Memory B cell (primary cell): Measurements from ENCODE around the gene RILPL1.
"Not testable (repeated sequence)": the region's sequence is repeated elsewhere in the genome, so short reads cannot be mapped to it uniquely, and the experiment has no call there.

Source experiments
- ATAC-seq: fragments of 150-1000 bp; cut with Tn5 transposase; 2 replicates; pipeline ENCODE4 v1.10.0; 2021; ENCODE audit warnings: low read depth, mild to moderate bottlenecking, moderate library complexity
- DNase-seq, 2 donors: peaks; one replicate each; pipeline ENCODE4 v3.0.0; 2022; ENCODE audit warnings: low spot score in 2 of 2
- H3K27ac Mint-ChIP-seq: one replicate; pipeline ENCODE4 v1.8.0; 2022; ENCODE audit warnings: mild to moderate bottlenecking, moderate library complexity, mixed read lengths
- H3K27me3 Mint-ChIP-seq: one replicate; pipeline ENCODE4 v1.8.0; 2022; ENCODE audit warnings: mixed read lengths
- H3K36me3 Mint-ChIP-seq: one replicate; pipeline ENCODE4 v1.8.0; 2022; ENCODE audit warnings: mild to moderate bottlenecking, mixed read lengths
- H3K4me1 Mint-ChIP-seq: one replicate; pipeline ENCODE4 v1.8.0; 2022; ENCODE audit warnings: mixed read lengths
- H3K4me3 Mint-ChIP-seq: one replicate; pipeline ENCODE4 v1.8.0; 2022; ENCODE audit warnings: mild to moderate bottlenecking, moderate library complexity, mixed read lengths
- H3K9me3 Mint-ChIP-seq: one replicate; pipeline ENCODE4 v1.8.0; 2022; ENCODE audit warnings: mixed read lengths

Gene RILPL1

DNA sequence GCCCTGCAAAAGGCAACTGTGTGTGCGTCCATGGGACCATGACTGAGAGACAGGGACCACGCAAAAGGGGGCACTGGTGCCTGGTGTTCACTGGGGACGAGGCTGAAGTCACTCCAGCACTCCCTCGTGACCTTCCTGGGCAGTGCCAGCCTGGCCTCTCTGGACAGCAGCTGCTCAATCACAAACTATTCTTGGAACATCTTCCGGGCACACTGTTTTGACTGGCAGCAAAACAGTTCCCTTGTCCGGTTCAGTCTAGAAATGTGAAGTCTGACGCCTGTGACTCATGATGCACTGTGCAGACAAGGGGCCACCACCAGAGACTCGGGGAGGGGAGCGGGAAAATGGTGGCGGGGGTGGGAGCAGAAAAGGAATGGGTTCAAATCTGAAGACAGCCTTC is 54.8 kb downstream of the RILPL1 start:
- Mint-ChIP-seq H3K4me3 (no peak overlapping the region), H3K4me1 (peaks cover 22% of the 10 kb centered on the region)
- no peak for ATAC-seq

GRCh38 chr12:123478069-123478468 is 55.5 kb downstream of the RILPL1 start:
- H3K4me3 Mint-ChIP-seq = no peak overlapping the region
- ATAC-seq (no peak), DNase-seq (no peak)

More for the DNA sequence above, 54.8 kb downstream of the RILPL1 start:
- peaks cover 3% of the 10 kb centered on the region for H3K36me3 Mint-ChIP-seq
- H3K27me3 Mint-ChIP-seq = no peaks in the 10 kb centered on the region
- DNase-seq = no peak
- no peak overlapping the region for H3K27ac Mint-ChIP-seq
- H3K9me3 Mint-ChIP-seq = no peaks in the 10 kb centered on the region

DNA sequence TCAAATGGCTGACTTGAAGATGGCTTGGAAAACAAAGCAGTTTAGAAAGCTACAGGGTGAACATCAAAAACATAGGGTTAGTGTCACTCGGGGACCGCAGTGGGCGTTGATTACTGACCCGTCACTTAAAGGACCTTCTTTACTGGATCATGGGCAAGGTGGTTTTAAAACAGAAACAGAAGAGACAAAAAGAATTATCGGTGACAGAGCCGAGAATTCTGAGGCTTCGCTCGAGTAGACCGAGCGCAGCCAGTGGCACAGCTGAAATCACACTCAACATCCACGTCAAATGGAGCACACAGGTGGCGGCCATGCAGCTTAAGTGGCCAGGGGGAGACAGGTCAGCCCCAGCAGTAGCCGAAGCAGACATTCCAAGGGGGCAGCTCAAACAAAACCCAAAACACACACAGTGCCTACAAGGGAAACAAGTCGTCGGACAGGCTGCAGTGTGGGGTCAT is 58.2 kb downstream of the RILPL1 start:
- Mint-ChIP-seq H3K36me3 (peaks cover 5% of the 10 kb centered on the region), H3K4me1 (peaks cover 21% of the 10 kb centered on the region), H3K4me3 (peak overlapping the region; percentile 61), H3K9me3 (no peaks in the 10 kb centered on the region), H3K27ac (peak overlapping the region; percentile 97), H3K27me3 (no peaks in the 10 kb centered on the region)
- ATAC-seq (no peak), DNase-seq (no peak)

More at GRCh38 chr12:123478069-123478468, 55.5 kb downstream of the RILPL1 start:
- H3K4me1 Mint-ChIP-seq = peaks cover 21% of the 10 kb centered on the region
- no peaks in the 10 kb centered on the region for H3K27me3 Mint-ChIP-seq
- peaks cover 3% of the 10 kb centered on the region for H3K36me3 Mint-ChIP-seq
- H3K27ac Mint-ChIP-seq = no peak overlapping the region
- H3K9me3 Mint-ChIP-seq = no peaks in the 10 kb centered on the region

GRCh38 chr12:123474485-123475245 is 58.9 kb downstream of the RILPL1 start:
- ATAC-seq (peak; percentile 75), DNase-seq (no peak)
- Mint-ChIP-seq H3K4me1 (peaks cover 18% of the 10 kb centered on the region), H3K27ac (peak overlapping the region; percentile 97), H3K4me3 (peak overlapping the region; percentile 61), H3K36me3 (peaks cover 5% of the 10 kb centered on the region), H3K9me3 (no peaks in the 10 kb centered on the region), H3K27me3 (no peaks in the 10 kb centered on the region)

DNA sequence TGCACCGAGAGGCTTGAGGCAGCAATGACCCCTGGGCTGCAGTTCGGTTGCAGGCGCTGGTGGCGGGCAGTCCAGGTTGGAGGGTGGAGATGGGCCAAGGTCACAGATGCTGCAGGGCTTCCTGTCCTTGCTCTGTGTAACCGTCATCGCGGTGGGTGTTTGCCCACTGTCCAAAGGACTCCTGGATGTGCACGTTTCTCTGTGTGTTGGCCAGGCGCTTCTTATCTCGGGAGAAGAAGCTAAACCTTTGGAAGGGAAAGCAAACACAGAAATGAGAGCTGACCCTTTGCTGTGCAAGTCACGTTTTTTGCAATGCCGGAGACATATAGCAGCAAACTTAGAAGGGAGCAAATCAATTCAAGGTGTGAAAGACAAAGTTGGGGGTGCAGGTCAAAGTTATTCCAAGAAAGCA is 61.1 kb downstream of the RILPL1 start:
- H3K9me3 Mint-ChIP-seq = no peaks in the 10 kb centered on the region
- no peak for DNase-seq
- no peak for ATAC-seq
- no peaks in the 10 kb centered on the region for H3K27me3 Mint-ChIP-seq
- H3K4me3 Mint-ChIP-seq = no peak overlapping the region
- peaks cover 5% of the 10 kb centered on the region for H3K36me3 Mint-ChIP-seq
- peaks cover 17% of the 10 kb centered on the region for H3K4me1 Mint-ChIP-seq
- H3K27ac Mint-ChIP-seq = peak overlapping the region; percentile 45

- peaks cover 17% of the 10 kb centered on the region for H3K4me1 Mint-ChIP-seq
- H3K9me3 Mint-ChIP-seq = no peaks in the 10 kb centered on the region
- ATAC-seq (no peak), DNase-seq (no peak)
- H3K27me3 Mint-ChIP-seq = no peaks in the 10 kb centered on the region
- no peak overlapping the region for H3K4me3 Mint-ChIP-seq
- H3K36me3 Mint-ChIP-seq = peaks cover 5% of the 10 kb centered on the region
- H3K27ac Mint-ChIP-seq = peak overlapping the region; percentile 45
Measured at GRCh38 chr12:123471374-123472068, 62.0 kb downstream of the RILPL1 start.

DNA sequence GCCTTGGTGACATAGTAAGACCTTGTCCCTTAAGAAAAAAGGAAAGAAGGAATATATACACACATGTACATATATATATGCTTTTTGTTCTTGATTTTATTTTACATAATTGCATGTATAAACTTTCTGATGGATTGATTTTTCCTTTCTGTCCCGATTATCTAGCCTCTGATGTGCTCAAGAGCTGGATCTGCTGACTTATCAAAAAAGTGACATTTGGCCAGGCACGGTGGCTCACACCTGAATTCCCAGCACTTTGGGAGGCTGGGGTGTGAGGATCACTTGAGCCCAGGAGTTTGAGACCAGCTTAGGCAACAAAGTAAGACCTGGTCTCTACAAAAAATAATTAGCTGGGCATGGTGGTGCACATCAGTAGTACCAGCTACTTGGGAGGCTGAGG is 63.5 kb downstream of the RILPL1 start:
- ATAC-seq (no peak), DNase-seq (no peak)
- H3K27me3 Mint-ChIP-seq = no peaks in the 10 kb centered on the region
- peaks cover 16% of the 10 kb centered on the region for H3K4me1 Mint-ChIP-seq
- H3K36me3 Mint-ChIP-seq = peaks cover 10% of the 10 kb centered on the region
- H3K9me3 Mint-ChIP-seq = no peaks in the 10 kb centered on the region
- no peak overlapping the region for H3K27ac Mint-ChIP-seq
- H3K4me3 Mint-ChIP-seq = no peak overlapping the region

DNA sequence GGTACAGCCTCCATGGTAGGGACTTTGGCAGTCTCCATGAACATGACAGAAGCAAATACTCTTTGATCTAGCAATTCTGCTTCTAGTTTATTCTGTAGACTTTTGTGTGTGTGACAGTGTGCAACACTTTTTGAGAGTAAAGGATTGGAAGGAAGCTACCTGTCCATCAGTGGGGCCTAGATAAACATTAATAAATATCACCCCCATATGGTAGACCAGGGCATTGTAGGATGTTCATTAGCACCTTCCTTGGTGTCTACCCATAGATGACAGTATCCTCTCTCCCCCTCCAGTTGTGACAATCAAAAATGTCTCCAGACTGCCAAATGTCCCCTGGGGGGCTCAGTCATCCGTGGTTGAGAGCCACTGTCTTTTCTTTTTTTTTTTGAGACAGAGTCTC is 64.7 kb downstream of the RILPL1 start:
- ATAC-seq (peak; percentile 99), DNase-seq (peak in 1 of 2 donors; percentile 49)
- H3K9me3 Mint-ChIP-seq = no peaks in the 10 kb centered on the region
- peaks cover 9% of the 10 kb centered on the region for H3K4me1 Mint-ChIP-seq
- H3K4me3 Mint-ChIP-seq = no peak overlapping the region
- H3K36me3 Mint-ChIP-seq = peaks cover 10% of the 10 kb centered on the region
- no peaks in the 10 kb centered on the region for H3K27me3 Mint-ChIP-seq
- H3K27ac Mint-ChIP-seq = peak overlapping the region; percentile 62

- no peak overlapping the region for H3K27ac Mint-ChIP-seq
- H3K4me1 Mint-ChIP-seq = peaks cover 16% of the 10 kb centered on the region
- no peaks in the 10 kb centered on the region for H3K27me3 Mint-ChIP-seq
- H3K9me3 Mint-ChIP-seq = no peaks in the 10 kb centered on the region
- peaks cover 11% of the 10 kb centered on the region for H3K36me3 Mint-ChIP-seq
- no peak overlapping the region for H3K4me3 Mint-ChIP-seq
- DNase-seq (no peak), ATAC-seq (no peak)
Measured at GRCh38 chr12:123465084-123465483, 68.4 kb downstream of the RILPL1 start.

- not testable (repeated sequence) for DNase-seq, ATAC-seq, H3K27me3 Mint-ChIP-seq, H3K4me3 Mint-ChIP-seq, H3K9me3 Mint-ChIP-seq, H3K27ac Mint-ChIP-seq
- H3K36me3 Mint-ChIP-seq = peaks cover 11% of the 10 kb centered on the region
- H3K4me1 Mint-ChIP-seq = peaks cover 21% of the 10 kb centered on the region
Measured at GRCh38 chr12:123463174-123463573, 70.3 kb downstream of the RILPL1 start.

DNA sequence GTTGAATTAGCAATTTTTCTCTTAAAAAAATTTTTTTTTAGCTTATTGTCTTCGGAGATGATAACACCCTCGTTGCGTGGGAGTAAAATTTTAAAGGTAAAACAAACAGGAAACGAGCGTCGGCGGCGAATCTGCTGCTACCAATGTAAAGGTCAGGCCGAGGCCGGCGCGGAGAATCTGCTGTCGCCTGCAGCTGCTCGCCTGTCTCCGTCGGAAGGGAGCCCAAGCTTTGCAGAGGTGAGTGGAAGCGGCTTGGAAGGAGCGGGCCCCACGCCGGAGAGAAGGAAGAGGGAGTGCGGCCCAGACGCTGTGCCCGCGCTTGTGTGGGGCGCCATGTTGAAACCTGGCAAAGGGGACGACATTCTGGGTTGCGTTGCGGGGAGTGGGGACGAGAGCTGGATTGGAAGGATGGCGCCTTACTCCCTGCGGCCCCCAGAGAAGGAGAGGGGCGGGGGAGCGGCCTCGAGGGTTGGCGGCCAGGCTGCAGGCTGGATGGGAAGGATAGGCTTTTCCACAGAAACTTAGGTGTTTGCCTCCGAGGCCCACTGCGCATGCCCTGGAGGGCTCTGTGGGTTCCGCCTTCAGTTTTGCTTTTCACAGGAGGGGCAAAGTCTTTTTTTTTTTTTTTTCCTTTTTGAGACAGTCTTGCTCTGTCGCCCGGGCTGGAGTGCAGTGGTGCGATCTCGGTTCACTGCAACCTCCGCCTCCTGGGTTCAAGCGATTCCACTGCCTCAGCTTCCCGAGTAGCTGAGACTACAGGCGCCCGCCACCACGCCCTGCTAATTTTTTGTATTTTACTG is 75.3 kb downstream of the RILPL1 start, which contains the start of gene SNRNP35:
Gene SNRNP35 (plus strand): TSS at position 160 of the 800 bp plus-strand sequence. CDS start 7,402 bp downstream, outside the sequence.
- Mint-ChIP-seq H3K27ac (peak within 1 kb of the TSS; percentile 100), H3K4me1 (peaks cover 15% of the 10 kb centered on the region), H3K27me3 (no peaks in the 10 kb centered on the region), H3K36me3 (peaks cover 4% of the 10 kb centered on the region), H3K9me3 (no peaks in the 10 kb centered on the region), H3K4me3 (peak within 1 kb of the TSS; percentile 100)
- ATAC-seq = peak; percentile 78
- peak; percentile 78 to 90 for DNase-seq

- no peak overlapping the region for H3K27ac Mint-ChIP-seq
- no peak for ATAC-seq
Measured at GRCh38 chr12:123453165-123453564, 80.4 kb downstream of the RILPL1 start.

GRCh38 chr12:123452276-123452550 is 81.3 kb downstream of the RILPL1 start:
- H3K27me3 Mint-ChIP-seq, ATAC-seq, H3K4me3 Mint-ChIP-seq, H3K27ac Mint-ChIP-seq, H3K36me3 Mint-ChIP-seq, H3K9me3 Mint-ChIP-seq, H3K4me1 Mint-ChIP-seq, DNase-seq: not testable (repeated sequence)

More at GRCh38 chr12:123453165-123453564, 80.4 kb downstream of the RILPL1 start:
- H3K9me3 Mint-ChIP-seq = no peaks in the 10 kb centered on the region
- H3K36me3 Mint-ChIP-seq = no peaks in the 10 kb centered on the region
- peaks cover 9% of the 10 kb centered on the region for H3K4me1 Mint-ChIP-seq
- no peak overlapping the region for H3K4me3 Mint-ChIP-seq
- H3K27me3 Mint-ChIP-seq = no peaks in the 10 kb centered on the region
- DNase-seq = no peak

DNA sequence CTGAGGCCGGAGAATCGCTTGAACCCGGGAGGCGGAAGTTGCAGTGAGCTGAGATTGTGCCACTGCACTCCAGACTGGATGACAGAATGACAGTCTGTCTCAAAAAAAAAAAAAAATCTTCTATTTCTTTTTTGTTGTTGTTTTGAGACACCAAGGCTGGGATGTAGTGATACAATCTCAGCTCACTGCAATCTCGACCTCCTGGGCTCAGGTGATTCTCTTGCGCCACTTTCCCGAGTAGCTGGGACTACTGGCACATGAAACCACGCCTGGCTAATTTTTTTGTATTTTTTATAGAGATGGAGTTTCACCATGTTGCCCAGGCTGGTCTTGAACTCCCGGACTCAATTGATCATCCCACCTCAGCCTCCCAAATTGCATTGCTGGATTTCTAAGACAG is 82.9 kb downstream of the RILPL1 start:
- peaks cover 14% of the 10 kb centered on the region for H3K4me1 Mint-ChIP-seq
- H3K36me3 Mint-ChIP-seq = no peaks in the 10 kb centered on the region
- no peak overlapping the region for H3K4me3 Mint-ChIP-seq
- no peaks in the 10 kb centered on the region for H3K9me3 Mint-ChIP-seq
- ATAC-seq (no peak), DNase-seq (no peak)
- H3K27me3 Mint-ChIP-seq = no peaks in the 10 kb centered on the region
- peak overlapping the region; percentile 11 for H3K27ac Mint-ChIP-seq
